HepG2 (cell line): ENCODE results near the gene TTC31. TPM values are rescaled to one million over a fixed set of nuclear protein-coding genes. Genes with fewer than 3 reads are reported as not detected.

Experiments
- ARNT ChIP-seq: fragments of 450-650 bp; IDR thresholded peaks from 2 replicates; pipeline ENCODE4 v1.6.1; 2017
- BRD4 ChIP-seq: sonication (generic); formaldehyde crosslinking; IDR thresholded peaks from 2 replicates; pipeline ENCODE4 v1.4.0; 2020; ENCODE audit warnings: missing genetic modification reagents
- FIP1L1 ChIP-seq: fragments of 200-400 bp; formaldehyde crosslinking; IDR thresholded peaks from 2 replicates; pipeline ENCODE4 v1.6.1; 2018; ENCODE audit warnings: low read depth, mild to moderate bottlenecking, low read length, moderate library complexity, borderline replicate concordance; ENCODE audit not compliant: insufficient read depth
- HBP1 ChIP-seq: IDR thresholded peaks from 2 replicates; pipeline ENCODE4 v1.6.1; 2016; ENCODE audit warnings: low read depth, control low read depth
- HNRNPUL1 ChIP-seq: fragments of 200-400 bp; formaldehyde crosslinking; IDR thresholded peaks from 2 replicates; pipeline ENCODE4 v1.6.1; 2017; ENCODE audit warnings: low read depth, mild to moderate bottlenecking, low read length, moderate library complexity
- JDP2 ChIP-seq: sonication (generic); formaldehyde crosslinking; IDR thresholded peaks from 2 replicates; pipeline ENCODE4 v1.8.1; 2022; ENCODE audit warnings: missing genetic modification reagents, borderline replicate concordance
- RFX3 ChIP-seq: IDR thresholded peaks from 2 replicates; pipeline ENCODE4 v1.6.1; 2016; ENCODE audit warnings: missing biosample characterization, missing genetic modification reagents
- SNAPC4 ChIP-seq: sonication (generic); formaldehyde crosslinking; IDR thresholded peaks from 2 replicates; pipeline ENCODE4 v1.4.0; 2020; ENCODE audit warnings: mild to moderate bottlenecking, missing genetic modification reagents
- SP4 ChIP-seq: sonication (generic); formaldehyde crosslinking; IDR thresholded peaks from 2 replicates; pipeline ENCODE4 v1.8.1; 2023; ENCODE audit warnings: mild to moderate bottlenecking, missing genetic modification reagents
- ZNF230 ChIP-seq: sonication (generic); formaldehyde crosslinking; IDR thresholded peaks from 2 replicates; pipeline ENCODE4 v1.4.0; 2020; ENCODE audit warnings: mild to moderate bottlenecking, missing genetic modification reagents
- ZNF235 ChIP-seq: sonication (generic); formaldehyde crosslinking; IDR thresholded peaks from 2 replicates; pipeline ENCODE4 v1.8.1; 2023; ENCODE audit warnings: mild to moderate bottlenecking, missing genetic modification reagents, borderline replicate concordance
- ZNF333 ChIP-seq: sonication (generic); formaldehyde crosslinking; IDR thresholded peaks from 2 replicates; pipeline ENCODE4 v1.4.0; 2020; ENCODE audit warnings: mild to moderate bottlenecking, missing genetic modification reagents, borderline replicate concordance
- polyA plus RNA-seq, 8 experiments: library from polyadenylated mRNA; depleted of rRNA in 3 of 8; stranded (reverse) in 7 of 8; unstranded in 1 of 8; fragments of >200 nt; fragmentation: Illumina TruSeq in 4 of 8; extraction: Trizol in 4 of 8; gene quantifications; 2 replicates each; pipeline versions ENCODE4 v1.2.1 to v1.2.3, GENCODE V29; 2011 to 2016; ENCODE audit warnings: low read depth in 4 of 8, missing spikeins in 1 of 8, mixed read lengths in 1 of 8; ENCODE audit not compliant: insufficient read depth in 1 of 8
- total RNA-seq, 5 experiments: library from RNA; depleted of rRNA; stranded (reverse); fragments of >200 nt; fragmentation: Illumina TruSeq; extraction: Trizol; gene quantifications; 2 replicates each; pipeline ENCODE4 v1.2.3, GENCODE V29; 2016; ENCODE audit warnings: low read depth in 1 of 5
- TF ChIP-seq, protein P1 (sequence below): sonication (generic); formaldehyde crosslinking; IDR thresholded peaks from 2 replicates; pipeline ENCODE4 v1.5.1; 2020; ENCODE audit warnings: missing genetic modification reagents, mild to moderate bottlenecking, borderline replicate concordance
- TF ChIP-seq, protein P2 (sequence below): fragments of 450-650 bp; IDR thresholded peaks from 2 replicates; pipeline ENCODE4 v1.6.1; 2017

The TTC31 gene
- total and polyA plus RNA-seq, 2 of the 13 experiments (the other 11 are each of a cell fraction or from before 2014, with no cell fraction given) = 28.3 to 39.5 TPM

DNA sequence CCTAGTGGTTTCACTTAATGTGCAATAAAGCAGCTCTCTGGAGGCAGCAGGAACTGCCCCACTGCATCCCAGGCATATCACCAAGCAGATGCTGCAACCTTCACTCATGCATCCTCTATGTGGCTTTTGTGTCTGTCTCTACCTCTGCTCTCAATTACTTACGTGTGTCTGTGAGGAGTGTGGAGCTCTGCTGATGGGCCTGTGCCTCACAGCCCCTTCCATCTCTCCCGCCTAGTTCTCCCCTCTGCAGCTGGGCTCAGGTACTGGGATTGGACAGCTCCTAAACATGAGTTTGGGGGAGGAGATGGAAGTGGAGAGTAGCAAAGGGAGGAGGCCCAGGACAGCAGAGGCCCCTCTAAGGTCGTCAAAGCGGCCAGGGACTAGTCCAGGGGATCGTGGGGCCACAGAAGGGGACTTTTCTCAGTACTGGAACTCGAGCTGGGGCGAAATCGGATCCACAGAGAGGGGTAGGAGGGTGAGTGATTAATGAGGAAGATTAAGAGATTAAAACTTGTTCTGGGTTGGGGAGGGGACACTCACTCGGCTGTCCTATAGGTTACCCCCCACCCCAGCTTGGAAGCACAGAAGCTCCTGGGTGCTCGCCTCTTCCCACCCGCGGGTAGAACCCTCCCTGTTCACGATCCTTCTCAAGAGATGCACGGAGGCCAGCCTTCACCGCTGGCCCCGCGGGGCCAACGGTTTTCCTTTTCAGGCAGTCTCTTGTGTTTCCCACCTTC is 18.6 kb downstream of the TTC31 start (continued):
- TF ChIP-seq BRD4 (CRISPR knock-in tag) = no peak
- TF ChIP-seq, protein P1, sequence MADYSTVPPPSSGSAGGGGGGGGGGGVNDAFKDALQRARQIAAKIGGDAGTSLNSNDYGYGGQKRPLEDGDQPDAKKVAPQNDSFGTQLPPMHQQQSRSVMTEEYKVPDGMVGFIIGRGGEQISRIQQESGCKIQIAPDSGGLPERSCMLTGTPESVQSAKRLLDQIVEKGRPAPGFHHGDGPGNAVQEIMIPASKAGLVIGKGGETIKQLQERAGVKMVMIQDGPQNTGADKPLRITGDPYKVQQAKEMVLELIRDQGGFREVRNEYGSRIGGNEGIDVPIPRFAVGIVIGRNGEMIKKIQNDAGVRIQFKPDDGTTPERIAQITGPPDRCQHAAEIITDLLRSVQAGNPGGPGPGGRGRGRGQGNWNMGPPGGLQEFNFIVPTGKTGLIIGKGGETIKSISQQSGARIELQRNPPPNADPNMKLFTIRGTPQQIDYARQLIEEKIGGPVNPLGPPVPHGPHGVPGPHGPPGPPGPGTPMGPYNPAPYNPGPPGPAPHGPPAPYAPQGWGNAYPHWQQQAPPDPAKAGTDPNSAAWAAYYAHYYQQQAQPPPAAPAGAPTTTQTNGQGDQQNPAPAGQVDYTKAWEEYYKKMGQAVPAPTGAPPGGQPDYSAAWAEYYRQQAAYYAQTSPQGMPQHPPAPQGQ (CRISPR knock-in tag) = no peak
- TF ChIP-seq RFX3 (CRISPR knock-in tag) = no peak
- TF ChIP-seq, protein P2, sequence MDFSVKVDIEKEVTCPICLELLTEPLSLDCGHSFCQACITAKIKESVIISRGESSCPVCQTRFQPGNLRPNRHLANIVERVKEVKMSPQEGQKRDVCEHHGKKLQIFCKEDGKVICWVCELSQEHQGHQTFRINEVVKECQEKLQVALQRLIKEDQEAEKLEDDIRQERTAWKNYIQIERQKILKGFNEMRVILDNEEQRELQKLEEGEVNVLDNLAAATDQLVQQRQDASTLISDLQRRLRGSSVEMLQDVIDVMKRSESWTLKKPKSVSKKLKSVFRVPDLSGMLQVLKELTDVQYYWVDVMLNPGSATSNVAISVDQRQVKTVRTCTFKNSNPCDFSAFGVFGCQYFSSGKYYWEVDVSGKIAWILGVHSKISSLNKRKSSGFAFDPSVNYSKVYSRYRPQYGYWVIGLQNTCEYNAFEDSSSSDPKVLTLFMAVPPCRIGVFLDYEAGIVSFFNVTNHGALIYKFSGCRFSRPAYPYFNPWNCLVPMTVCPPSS = no peak
- TF ChIP-seq SP4 (CRISPR knock-in tag) = no peak
- no peak; the same call in 1 of the 2 replicates for TF ChIP-seq HBP1 (CRISPR knock-in tag)
- TF ChIP-seq SNAPC4 (CRISPR knock-in tag) = no peak
- TF ChIP-seq ZNF230 (CRISPR knock-in tag) = no peak
- no peak for TF ChIP-seq JDP2 (CRISPR knock-in tag)
- TF ChIP-seq ARNT = no peak
- TF ChIP-seq FIP1L1 = no peak
- TF ChIP-seq HNRNPUL1 = no peak
- no peak for TF ChIP-seq ZNF235 (CRISPR knock-in tag)
- no peak for TF ChIP-seq ZNF333 (CRISPR knock-in tag)
